Measurements from ENCODE around the gene OR52B4.
"Not testable (repeated sequence)": the region's sequence is repeated elsewhere in the genome, so short reads cannot be mapped to it uniquely, and the experiment has no call there.

The OR52B4 gene

GRCh38 chr11:4368286-4368685, at the start of gene OR52B4:
Gene OR52B4, minus strand, starts transcription at chr11:4368386. Its CDS starts 91 bp downstream, at chr11:4368295.
- DNase-seq (ENCODE audit: low spot score), result no peak

- DNase-seq (ENCODE audit: low spot score), result no peak
Observed at GRCh38 chr11:4416816-4417215, 48.6 kb upstream of the OR52B4 start.

- DNase-seq (ENCODE audit: low spot score), result no peak
Observed at GRCh38 chr11:4416306-4416705, 48.1 kb upstream of the OR52B4 start.

- DNase-seq (ENCODE audit: low spot score), result not testable (repeated sequence)
Observed at GRCh38 chr11:4406206-4406605, 38.0 kb upstream of the OR52B4 start.

GRCh38 chr11:4393858-4394223, 25.7 kb upstream of the OR52B4 start:
- DNase-seq (ENCODE audit: low spot score), result no peak

- DNase-seq (ENCODE audit: low spot score), result peak; percentile 74
Observed at GRCh38 chr11:4393209-4393857, 25.1 kb upstream of the OR52B4 start, which contains the start of gene TRIM21. Gene TRIM21, minus strand, starts transcription at chr11:4393702. Its CDS starts 3,293 bp downstream, at chr11:4390409.

- no peak for DNase-seq (ENCODE audit: low spot score)
Observed at GRCh38 chr11:4388221-4388620, 20.0 kb upstream of the OR52B4 start.

- DNase-seq (ENCODE audit: low spot score), result no peak
Observed at GRCh38 chr11:4385978-4386740, 18.0 kb upstream of the OR52B4 start.

GRCh38 chr11:4381901-4382300, 13.7 kb upstream of the OR52B4 start:
- no peak for DNase-seq (ENCODE audit: low spot score)

GRCh38 chr11:4375431-4376140, 7.4 kb upstream of the OR52B4 start:
- DNase-seq (ENCODE audit: low spot score), result no peak

- DNase-seq (ENCODE audit: low spot score), result no peak
Observed at GRCh38 chr11:4370166-4370565, 2.0 kb upstream of the OR52B4 start.

GRCh38 chr11:4348142-4348541, 20.0 kb downstream of the OR52B4 start:
- DNase-seq (ENCODE audit: low spot score), result not testable (repeated sequence)

- not testable (repeated sequence) for DNase-seq (ENCODE audit: low spot score)
Observed at GRCh38 chr11:4345366-4345765, 22.8 kb downstream of the OR52B4 start.

GRCh38 chr11:4334356-4334755, 33.8 kb downstream of the OR52B4 start:
- DNase-seq (ENCODE audit: low spot score), result not testable (repeated sequence)
